Measurements from ENCODE around the gene OSBPL6. TPM values are rescaled to one million over a fixed set of nuclear protein-coding genes. Genes with fewer than 3 reads are reported as not detected.

The OSBPL6 gene
- total RNA-seq, 1 donor, result 6.5 TPM

- no peak overlapping the region for H3K4me3 ChIP-seq (ENCODE audit: low read depth, low read length)
- no peak for DNase-seq (ENCODE audit: low read depth)
- TF ChIP-seq CTCF (IDR thresholded peaks at IDR 0.05; ENCODE audit: insufficient read depth, low read depth, low read length), result no peak
Observed at GRCh38 chr2:178233428-178233827, 39.1 kb downstream of the OSBPL6 start.

GRCh38 chr2:178234648-178235047, 40.3 kb downstream of the OSBPL6 start:
- peak; percentile 35 for DNase-seq (ENCODE audit: low read depth)
- no peak overlapping the region for H3K4me3 ChIP-seq (ENCODE audit: low read depth, low read length)
- no peak for TF ChIP-seq CTCF (IDR thresholded peaks at IDR 0.05; ENCODE audit: insufficient read depth, low read depth, low read length)

GRCh38 chr2:178237488-178238153, 43.3 kb downstream of the OSBPL6 start:
- no peak overlapping the region for H3K4me3 ChIP-seq (ENCODE audit: low read depth, low read length)
- DNase-seq (ENCODE audit: low read depth), result no peak
- TF ChIP-seq CTCF (IDR thresholded peaks at IDR 0.05; ENCODE audit: insufficient read depth, low read depth, low read length), result no peak

GRCh38 chr2:178238154-178238521, 43.8 kb downstream of the OSBPL6 start:
- TF ChIP-seq CTCF (IDR thresholded peaks at IDR 0.05; ENCODE audit: insufficient read depth, low read depth, low read length), result no peak
- no peak overlapping the region for H3K4me3 ChIP-seq (ENCODE audit: low read depth, low read length)
- peak; percentile 24 for DNase-seq (ENCODE audit: low read depth)

- DNase-seq (ENCODE audit: low read depth), result no peak
- no peak for TF ChIP-seq CTCF (IDR thresholded peaks at IDR 0.05; ENCODE audit: insufficient read depth, low read depth, low read length)
Observed at GRCh38 chr2:178238750-178239149, 44.4 kb downstream of the OSBPL6 start.

GRCh38 chr2:178241844-178242551, 47.7 kb downstream of the OSBPL6 start:
- DNase-seq (ENCODE audit: low read depth), result peak; percentile 89
- H3K4me3 ChIP-seq (ENCODE audit: low read depth, low read length), result no peak overlapping the region
- TF ChIP-seq CTCF (IDR thresholded peaks at IDR 0.05; ENCODE audit: insufficient read depth, low read depth, low read length), result no peak

More at GRCh38 chr2:178238750-178239149, 44.4 kb downstream of the OSBPL6 start:
- no peak overlapping the region for H3K4me3 ChIP-seq (ENCODE audit: low read depth, low read length)

Measured in fibroblast of villous mesenchyme (primary cell).